ENCODE results near the gene CDC45.

Gene CDC45

GRCh38 chr22:19498866-19499190, 19.1 kb downstream of the CDC45 start:
- POLR2A ChIA-PET: interaction anchor here (1.1 to 1.3 kb wide), 2 partner anchors 9 to 19 kb away, joined by 3 read pairs; partner anchors contain the start of genes CDC45 and UFD1
- Histone ChIP-seq H3K4me1 (ENCODE audit: control insufficient read depth, insufficient read depth, low read length) (no peaks in the 10 kb centered on the region), H3K36me3 (ENCODE audit: control insufficient read depth in 2 of 2, insufficient read depth in 1 of 2, low read length in 2 of 2) (peaks cover 8 to 82% of the 10 kb centered on the region in 2 experiments; a peak in 2 of 3 replicates), H3K9me3 (ENCODE audit: control insufficient read depth, insufficient read depth, low read depth, low read length) (no peaks in the 10 kb centered on the region), H3K27ac (ENCODE audit: extremely low read depth, low read depth, low read length) (no peak overlapping the region), H3K4me3 (ENCODE audit: low read depth, low read length) (no peak overlapping the region)
- TF ChIP-seq ZBTB1 (tag by site-specific recombination; IDR thresholded peaks at IDR 0.05) (no peak), ZNF473 (tag by site-specific recombination; IDR thresholded peaks at IDR 0.05) (no peak), ZNF391 (tag by site-specific recombination; IDR thresholded peaks at IDR 0.05; ENCODE audit: borderline replicate concordance, low read depth) (no peak), ZNF37A (tag by site-specific recombination; IDR thresholded peaks at IDR 0.05) (no peak), ZNF202 (tag by site-specific recombination; IDR thresholded peaks at IDR 0.05; ENCODE audit: borderline replicate concordance) (no peak), ZNF658 (tag by site-specific recombination; IDR thresholded peaks at IDR 0.05) (no peak), ZSCAN23 (tag by site-specific recombination; IDR thresholded peaks at IDR 0.05) (no peak), HOXD13 (CRISPR knock-in tag; IDR thresholded peaks at IDR 0.05; ENCODE audit: borderline replicate concordance) (no peak), ZNF350 (tag by site-specific recombination; IDR thresholded peaks at IDR 0.05) (no peak), ZNF791 (tag by site-specific recombination; IDR thresholded peaks at IDR 0.05) (no peak), MEIS1 (CRISPR knock-in tag; IDR thresholded peaks at IDR 0.05; ENCODE audit: borderline replicate concordance) (no peak), ZBTB8A (tag by site-specific recombination; IDR thresholded peaks at IDR 0.05) (no peak), SCRT1 (tag by site-specific recombination; IDR thresholded peaks at IDR 0.05; ENCODE audit: borderline replicate concordance) (no peak)
- CTCF ChIA-PET: interaction anchor here (0.7 kb wide), 1 partner anchor 199 kb away, joined by 3 read pairs; no protein-coding TSS in a partner anchor

- Histone ChIP-seq H3K27ac (ENCODE audit: extremely low read depth, low read depth, low read length) (no peak overlapping the region), H3K4me1 (ENCODE audit: control insufficient read depth, insufficient read depth, low read length) (no peaks in the 10 kb centered on the region), H3K9me3 (ENCODE audit: control insufficient read depth, insufficient read depth, low read depth, low read length) (no peaks in the 10 kb centered on the region), H3K4me3 (ENCODE audit: low read depth, low read length) (no peak overlapping the region), H3K36me3 (ENCODE audit: control insufficient read depth in 2 of 2, insufficient read depth in 1 of 2, low read length in 2 of 2) (peaks cover 8 to 79% of the 10 kb centered on the region in 2 experiments; a peak in 2 of 3 replicates)
- ChIA-PET CTCF (no interaction called here), POLR2A (interaction anchor here (1.3 kb wide), 1 partner anchor 8 kb away, joined by 3 read pairs; no protein-coding TSS in a partner anchor)
- no peak for TF ChIP-seq ZNF473 (tag by site-specific recombination; IDR thresholded peaks at IDR 0.05)
- no peak for TF ChIP-seq ZNF626 (tag by site-specific recombination; IDR thresholded peaks at IDR 0.05)
- TF ChIP-seq PRDM1 (tag by site-specific recombination; IDR thresholded peaks at IDR 0.05): no peak
- no peak for TF ChIP-seq ZXDB (tag by site-specific recombination; IDR thresholded peaks at IDR 0.05)
- no peak for TF ChIP-seq ZNF133 (tag by site-specific recombination; IDR thresholded peaks at IDR 0.05)
- TF ChIP-seq ZFP37 (tag by site-specific recombination; IDR thresholded peaks at IDR 0.05): no peak
- no peak for TF ChIP-seq ZNF510 (tag by site-specific recombination; IDR thresholded peaks at IDR 0.05; ENCODE audit: insufficient replicate concordance)
These were observed 19.6 kb downstream of the CDC45 start for GRCh38 chr22:19499236-19499879.

- ChIA-PET CTCF (no interaction called here), POLR2A (no interaction called here)
- H3K27ac ChIP-seq (ENCODE audit: extremely low read depth, low read depth, low read length): no peak overlapping the region
- H3K9me3 ChIP-seq (ENCODE audit: control insufficient read depth, insufficient read depth, low read depth, low read length): no peaks in the 10 kb centered on the region
- peaks cover 8 to 77% of the 10 kb centered on the region in 2 experiments; a peak in 2 of 3 replicates for H3K36me3 ChIP-seq (ENCODE audit: control insufficient read depth in 2 of 2, insufficient read depth in 1 of 2, low read length in 2 of 2)
- no peak overlapping the region for H3K4me3 ChIP-seq (ENCODE audit: low read depth, low read length)
- no peaks in the 10 kb centered on the region for H3K4me1 ChIP-seq (ENCODE audit: control insufficient read depth, insufficient read depth, low read length)
- TF ChIP-seq HIC1 (tag by site-specific recombination; IDR thresholded peaks at IDR 0.05): no peak
- no peak for TF ChIP-seq ZNF660 (tag by site-specific recombination; IDR thresholded peaks at IDR 0.05)
- TF ChIP-seq ZSCAN4 (tag by site-specific recombination; IDR thresholded peaks at IDR 0.05): no peak
- no peak for TF ChIP-seq PRDM6 (tag by site-specific recombination; IDR thresholded peaks at IDR 0.05)
- no peak for TF ChIP-seq ZNF404 (tag by site-specific recombination; IDR thresholded peaks at IDR 0.05)
- TF ChIP-seq ZNF280C (tag by site-specific recombination; IDR thresholded peaks at IDR 0.05): no peak
These were observed 20.1 kb downstream of the CDC45 start for GRCh38 chr22:19499880-19500242.

Measured in HEK293 (cell line).